PC-3 (cell line): Measurements from ENCODE around the gene ACYP2.
A peak's percentile ranks its signal among the peaks of the same experiment; 100 is the strongest.

ENCODE experiments used
- EZH2phosphoT487 ChIP-seq: fragments of 300-600 bp; sonication (generic); IDR thresholded peaks from 2 replicates; pipeline ENCODE4 v1.6.1; 2018; ENCODE audit warnings: mild to moderate bottlenecking, antibody characterized with exemption, low read length, borderline replicate concordance
- TF ChIP-seq, protein P1 (sequence below): fragments of 300-600 bp; sonication (generic); conservative IDR thresholded peaks from 2 replicates; pipeline ENCODE4 v1.5.1; 2017; ENCODE audit warnings: antibody characterized with exemption, low read depth, mild to moderate bottlenecking, low read length

DNA sequence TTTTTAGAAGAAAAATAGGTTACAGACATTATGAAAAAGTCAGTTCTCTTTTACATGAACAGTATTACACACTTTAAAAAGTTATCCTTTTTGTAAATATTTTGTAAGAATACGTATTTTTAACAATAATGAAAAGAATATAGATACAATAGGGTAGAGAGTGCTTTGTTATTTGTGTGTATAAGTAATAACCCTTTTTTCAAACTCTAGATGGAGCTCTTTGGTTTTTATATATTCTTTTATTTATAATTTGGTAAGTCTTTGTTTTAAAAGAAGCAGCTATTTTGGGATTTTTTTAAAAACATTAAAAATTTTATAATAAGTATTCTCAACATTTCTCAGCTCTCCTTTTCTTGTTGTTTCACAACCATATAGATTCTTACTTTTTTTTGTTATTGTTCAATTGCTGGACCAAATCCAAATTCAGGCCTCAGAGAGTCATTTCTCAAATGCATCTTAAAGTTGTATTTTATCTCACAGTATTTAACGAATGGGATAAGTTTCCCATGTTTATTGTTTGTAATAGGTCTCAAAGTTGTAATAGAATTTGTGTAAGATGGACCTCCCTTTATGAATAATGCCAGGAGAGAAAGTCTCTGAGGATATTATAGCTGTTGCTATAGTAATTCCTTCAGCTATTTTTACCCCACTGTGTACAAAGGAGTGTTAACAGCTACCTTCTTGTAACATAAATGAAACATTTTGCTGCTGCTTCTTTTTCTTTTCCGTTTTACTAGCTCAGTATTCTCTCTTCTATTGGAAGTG is 46.4 kb downstream of the ACYP2 start:
- TF ChIP-seq, protein P1, sequence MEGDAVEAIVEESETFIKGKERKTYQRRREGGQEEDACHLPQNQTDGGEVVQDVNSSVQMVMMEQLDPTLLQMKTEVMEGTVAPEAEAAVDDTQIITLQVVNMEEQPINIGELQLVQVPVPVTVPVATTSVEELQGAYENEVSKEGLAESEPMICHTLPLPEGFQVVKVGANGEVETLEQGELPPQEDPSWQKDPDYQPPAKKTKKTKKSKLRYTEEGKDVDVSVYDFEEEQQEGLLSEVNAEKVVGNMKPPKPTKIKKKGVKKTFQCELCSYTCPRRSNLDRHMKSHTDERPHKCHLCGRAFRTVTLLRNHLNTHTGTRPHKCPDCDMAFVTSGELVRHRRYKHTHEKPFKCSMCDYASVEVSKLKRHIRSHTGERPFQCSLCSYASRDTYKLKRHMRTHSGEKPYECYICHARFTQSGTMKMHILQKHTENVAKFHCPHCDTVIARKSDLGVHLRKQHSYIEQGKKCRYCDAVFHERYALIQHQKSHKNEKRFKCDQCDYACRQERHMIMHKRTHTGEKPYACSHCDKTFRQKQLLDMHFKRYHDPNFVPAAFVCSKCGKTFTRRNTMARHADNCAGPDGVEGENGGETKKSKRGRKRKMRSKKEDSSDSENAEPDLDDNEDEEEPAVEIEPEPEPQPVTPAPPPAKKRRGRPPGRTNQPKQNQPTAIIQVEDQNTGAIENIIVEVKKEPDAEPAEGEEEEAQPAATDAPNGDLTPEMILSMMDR: peak; percentile 41; the same call in 1 of the 2 replicates
- no peak for TF ChIP-seq EZH2phosphoT487
